Activated naive CD8-positive, alpha-beta T cell treated with anti-CD3 and anti-CD28 coated beads, Interleukin-2, amount 50 U/mL, for 24 hours (primary cell): ENCODE results near the gene NDUFV1.
"Not testable (repeated sequence)": the region's sequence is repeated elsewhere in the genome, so short reads cannot be mapped to it uniquely, and the experiment has no call there.

ENCODE experiments used
- ATAC-seq: fragments of 150-1000 bp; cut with Tn5 transposase; one replicate; pipeline ENCODE4 v1.10.0; 2021
- DNase-seq: peaks from one replicate; pipeline ENCODE4 v3.0.0; 2021
- H3K27ac Mint-ChIP-seq: one replicate; pipeline ENCODE4 v1.8.0; 2021; ENCODE audit warnings: mild to moderate bottlenecking, mixed read lengths
- H3K27me3 Mint-ChIP-seq: one replicate; pipeline ENCODE4 v1.8.0; 2021; ENCODE audit warnings: mixed read lengths
- H3K36me3 Mint-ChIP-seq: one replicate; pipeline ENCODE4 v1.8.0; 2021; ENCODE audit warnings: low read depth, mixed read lengths
- H3K4me1 Mint-ChIP-seq: one replicate; pipeline ENCODE4 v1.8.0; 2021; ENCODE audit warnings: mixed read lengths
- H3K4me3 Mint-ChIP-seq: one replicate; pipeline ENCODE4 v1.8.0; 2021; ENCODE audit warnings: mild to moderate bottlenecking, moderate library complexity, mixed read lengths
- H3K9me3 Mint-ChIP-seq: one replicate; pipeline ENCODE4 v1.8.0; 2021; ENCODE audit warnings: mixed read lengths

The NDUFV1 gene

DNA sequence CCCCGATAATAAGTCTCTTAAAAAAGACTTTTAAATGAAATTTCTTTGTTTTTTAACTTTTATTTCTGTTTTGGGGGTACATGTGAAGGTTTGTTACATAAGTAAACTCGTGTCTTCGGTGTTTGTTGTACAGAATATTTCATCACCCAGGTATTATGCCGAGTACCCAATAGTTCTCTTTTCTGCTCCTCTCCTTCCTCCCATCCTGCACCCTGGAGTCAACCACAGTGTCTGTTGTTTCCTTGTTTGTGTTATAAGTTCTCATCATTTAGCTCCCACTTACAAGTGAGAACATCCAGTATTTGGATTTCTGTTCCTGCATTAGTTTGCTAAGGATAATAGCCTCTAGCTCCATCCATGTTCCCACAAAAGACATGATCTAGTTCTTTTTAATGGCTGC is 24.7 kb upstream of the NDUFV1 start:
- Mint-ChIP-seq H3K27me3 (peaks cover 24% of the 10 kb centered on the region), H3K27ac (no peak overlapping the region), H3K4me3 (peak overlapping the region; percentile 87), H3K36me3 (peaks cover 24% of the 10 kb centered on the region), H3K4me1 (peaks cover 56% of the 10 kb centered on the region), H3K9me3 (no peaks in the 10 kb centered on the region)
- DNase-seq (no peak), ATAC-seq (no peak)

DNA sequence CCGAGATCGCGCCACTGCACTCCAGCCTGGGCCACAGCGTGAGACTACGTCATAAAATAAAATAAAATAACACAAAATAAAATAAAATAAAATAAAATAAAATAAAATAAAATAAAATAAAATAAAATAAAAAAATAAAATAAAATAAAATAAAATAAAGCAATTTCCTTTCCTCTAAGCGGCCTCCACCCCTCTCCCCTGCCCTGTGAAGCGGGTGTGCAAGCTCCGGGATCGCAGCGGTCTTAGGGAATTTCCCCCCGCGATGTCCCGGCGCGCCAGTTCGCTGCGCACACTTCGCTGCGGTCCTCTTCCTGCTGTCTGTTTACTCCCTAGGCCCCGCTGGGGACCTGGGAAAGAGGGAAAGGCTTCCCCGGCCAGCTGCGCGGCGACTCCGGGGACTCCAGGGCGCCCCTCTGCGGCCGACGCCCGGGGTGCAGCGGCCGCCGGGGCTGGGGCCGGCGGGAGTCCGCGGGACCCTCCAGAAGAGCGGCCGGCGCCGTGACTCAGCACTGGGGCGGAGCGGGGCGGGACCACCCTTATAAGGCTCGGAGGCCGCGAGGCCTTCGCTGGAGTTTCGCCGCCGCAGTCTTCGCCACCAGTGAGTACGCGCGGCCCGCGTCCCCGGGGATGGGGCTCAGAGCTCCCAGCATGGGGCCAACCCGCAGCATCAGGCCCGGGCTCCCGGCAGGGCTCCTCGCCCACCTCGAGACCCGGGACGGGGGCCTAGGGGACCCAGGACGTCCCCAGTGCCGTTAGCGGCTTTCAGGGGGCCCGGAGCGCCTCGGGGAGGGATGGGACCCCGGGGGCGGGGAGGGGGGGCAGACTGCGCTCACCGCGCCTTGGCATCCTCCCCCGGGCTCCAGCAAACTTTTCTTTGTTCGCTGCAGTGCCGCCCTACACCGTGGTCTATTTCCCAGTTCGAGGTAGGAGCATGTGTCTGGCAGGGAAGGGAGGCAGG is 23.2 kb upstream of the NDUFV1 start, which contains the start of gene GSTP1:
GSTP1 (plus strand) TSS at position 566 of the 958 bp plus-strand sequence; CDS start at position 598, 32 bp downstream.
- peaks cover 4% of the 10 kb centered on the region for H3K9me3 Mint-ChIP-seq
- peak; percentile 91 for DNase-seq
- peaks cover 21% of the 10 kb centered on the region for H3K27me3 Mint-ChIP-seq
- peaks cover 36% of the 10 kb centered on the region for H3K36me3 Mint-ChIP-seq
- H3K4me3 Mint-ChIP-seq = peak within 1 kb of the TSS; percentile 87
- H3K27ac Mint-ChIP-seq = peak within 1 kb of the TSS; percentile 90
- H3K4me1 Mint-ChIP-seq = peaks cover 59% of the 10 kb centered on the region
- peak; percentile 92 for ATAC-seq

DNA sequence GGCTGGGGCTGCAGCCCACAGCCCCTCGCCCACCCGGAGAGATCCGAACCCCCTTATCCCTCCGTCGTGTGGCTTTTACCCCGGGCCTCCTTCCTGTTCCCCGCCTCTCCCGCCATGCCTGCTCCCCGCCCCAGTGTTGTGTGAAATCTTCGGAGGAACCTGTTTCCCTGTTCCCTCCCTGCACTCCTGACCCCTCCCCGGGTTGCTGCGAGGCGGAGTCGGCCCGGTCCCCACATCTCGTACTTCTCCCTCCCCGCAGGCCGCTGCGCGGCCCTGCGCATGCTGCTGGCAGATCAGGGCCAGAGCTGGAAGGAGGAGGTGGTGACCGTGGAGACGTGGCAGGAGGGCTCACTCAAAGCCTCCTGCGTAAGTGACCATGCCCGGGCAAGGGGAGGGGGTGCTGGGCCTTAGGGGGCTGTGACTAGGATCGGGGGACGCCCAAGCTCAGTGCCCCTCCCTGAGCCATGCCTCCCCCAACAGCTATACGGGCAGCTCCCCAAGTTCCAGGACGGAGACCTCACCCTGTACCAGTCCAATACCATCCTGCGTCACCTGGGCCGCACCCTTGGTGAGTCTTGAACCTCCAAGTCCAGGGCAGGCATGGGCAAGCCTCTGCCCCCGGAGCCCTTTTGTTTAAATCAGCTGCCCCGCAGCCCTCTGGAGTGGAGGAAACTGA is 22.4 kb upstream of the NDUFV1 start:
- Mint-ChIP-seq H3K4me3 (peak overlapping the region; percentile 87), H3K27ac (peak overlapping the region; percentile 77), H3K36me3 (peaks cover 36% of the 10 kb centered on the region), H3K27me3 (peaks cover 17% of the 10 kb centered on the region), H3K9me3 (peaks cover 4% of the 10 kb centered on the region), H3K4me1 (peaks cover 58% of the 10 kb centered on the region)
- DNase-seq (peak; percentile 45), ATAC-seq (peak; percentile 29)

DNA sequence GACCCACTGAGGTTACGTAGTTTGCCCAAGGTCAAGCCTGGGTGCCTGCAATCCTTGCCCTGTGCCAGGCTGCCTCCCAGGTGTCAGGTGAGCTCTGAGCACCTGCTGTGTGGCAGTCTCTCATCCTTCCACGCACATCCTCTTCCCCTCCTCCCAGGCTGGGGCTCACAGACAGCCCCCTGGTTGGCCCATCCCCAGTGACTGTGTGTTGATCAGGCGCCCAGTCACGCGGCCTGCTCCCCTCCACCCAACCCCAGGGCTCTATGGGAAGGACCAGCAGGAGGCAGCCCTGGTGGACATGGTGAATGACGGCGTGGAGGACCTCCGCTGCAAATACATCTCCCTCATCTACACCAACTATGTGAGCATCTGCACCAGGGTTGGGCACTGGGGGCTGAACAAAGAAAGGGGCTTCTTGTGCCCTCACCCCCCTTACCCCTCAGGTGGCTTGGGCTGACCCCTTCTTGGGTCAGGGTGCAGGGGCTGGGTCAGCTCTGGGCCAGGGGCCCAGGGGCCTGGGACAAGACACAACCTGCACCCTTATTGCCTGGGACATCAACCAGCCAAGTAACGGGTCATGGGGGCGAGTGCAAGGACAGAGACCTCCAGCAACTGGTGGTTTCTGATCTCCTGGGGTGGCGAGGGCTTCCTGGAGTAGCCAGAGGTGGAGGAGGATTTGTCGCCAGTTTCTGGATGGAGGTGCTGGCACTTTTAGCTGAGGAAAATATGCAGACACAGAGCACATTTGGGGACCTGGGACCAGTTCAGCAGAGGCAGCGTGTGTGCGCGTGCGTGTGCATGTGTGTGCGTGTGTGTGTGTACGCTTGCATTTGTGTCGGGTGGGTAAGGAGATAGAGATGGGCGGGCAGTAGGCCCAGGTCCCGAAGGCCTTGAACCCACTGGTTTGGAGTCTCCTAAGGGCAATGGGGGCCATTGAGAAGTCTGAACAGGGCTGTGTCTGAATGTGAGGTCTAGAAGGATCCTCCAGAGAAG is 21.6 kb upstream of the NDUFV1 start:
- no peak for DNase-seq
- Mint-ChIP-seq H3K27ac (peak overlapping the region; percentile 77), H3K36me3 (peaks cover 36% of the 10 kb centered on the region), H3K9me3 (peaks cover 4% of the 10 kb centered on the region), H3K27me3 (peaks cover 14% of the 10 kb centered on the region), H3K4me1 (peaks cover 49% of the 10 kb centered on the region), H3K4me3 (peak overlapping the region; percentile 87)
- ATAC-seq = no peak

DNA sequence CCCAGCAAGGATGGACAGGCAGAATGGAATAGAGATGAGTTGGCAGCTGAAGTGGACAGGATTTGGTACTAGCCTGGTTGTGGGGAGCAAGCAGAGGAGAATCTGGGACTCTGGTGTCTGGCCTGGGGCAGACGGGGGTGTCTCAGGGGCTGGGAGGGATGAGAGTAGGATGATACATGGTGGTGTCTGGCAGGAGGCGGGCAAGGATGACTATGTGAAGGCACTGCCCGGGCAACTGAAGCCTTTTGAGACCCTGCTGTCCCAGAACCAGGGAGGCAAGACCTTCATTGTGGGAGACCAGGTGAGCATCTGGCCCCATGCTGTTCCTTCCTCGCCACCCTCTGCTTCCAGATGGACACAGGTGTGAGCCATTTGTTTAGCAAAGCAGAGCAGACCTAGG is 20.8 kb upstream of the NDUFV1 start:
- ATAC-seq = no peak

DNA sequence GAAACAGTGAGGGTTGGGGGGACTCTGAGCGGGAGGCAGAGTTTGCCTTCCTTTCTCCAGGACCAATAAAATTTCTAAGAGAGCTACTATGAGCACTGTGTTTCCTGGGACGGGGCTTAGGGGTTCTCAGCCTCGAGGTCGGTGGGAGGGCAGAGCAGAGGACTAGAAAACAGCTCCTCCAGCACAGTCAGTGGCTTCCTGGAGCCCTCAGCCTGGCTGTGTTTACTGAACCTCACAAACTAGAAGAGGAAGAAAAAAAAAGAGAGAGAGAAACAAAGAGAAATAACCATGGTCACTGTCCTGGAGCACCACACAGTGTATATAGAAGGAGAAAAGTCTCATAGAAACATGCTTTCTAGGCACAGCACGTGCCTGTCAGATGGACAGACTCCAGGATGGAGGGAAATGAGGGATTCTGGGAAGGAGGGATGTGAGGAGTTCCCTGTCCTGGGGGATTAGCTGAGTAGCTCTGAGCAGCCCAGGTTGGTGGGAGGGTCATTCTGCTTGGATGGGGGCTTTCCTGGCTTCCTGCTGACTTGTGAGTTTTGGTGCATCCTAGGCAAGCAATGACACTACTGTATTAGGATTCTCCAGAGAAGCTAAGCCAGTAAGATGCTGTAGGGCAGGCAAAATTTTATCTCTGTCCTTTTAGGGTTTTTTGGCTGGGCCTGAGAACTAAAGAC is 20.0 kb upstream of the NDUFV1 start:
- peaks cover 36% of the 10 kb centered on the region for H3K36me3 Mint-ChIP-seq
- DNase-seq = no peak
- H3K4me1 Mint-ChIP-seq = peaks cover 45% of the 10 kb centered on the region
- peaks cover 4% of the 10 kb centered on the region for H3K9me3 Mint-ChIP-seq
- H3K27me3 Mint-ChIP-seq = peaks cover 4% of the 10 kb centered on the region
- no peak for ATAC-seq
- peak overlapping the region; percentile 29 for H3K27ac Mint-ChIP-seq
- no peak overlapping the region for H3K4me3 Mint-ChIP-seq

More for the DNA sequence above, 20.8 kb upstream of the NDUFV1 start:
- Mint-ChIP-seq H3K27ac (peak overlapping the region; percentile 74), H3K4me1 (peaks cover 45% of the 10 kb centered on the region), H3K36me3 (peaks cover 36% of the 10 kb centered on the region), H3K4me3 (peak overlapping the region; percentile 87), H3K27me3 (peaks cover 8% of the 10 kb centered on the region), H3K9me3 (peaks cover 4% of the 10 kb centered on the region)
- no peak for DNase-seq

DNA sequence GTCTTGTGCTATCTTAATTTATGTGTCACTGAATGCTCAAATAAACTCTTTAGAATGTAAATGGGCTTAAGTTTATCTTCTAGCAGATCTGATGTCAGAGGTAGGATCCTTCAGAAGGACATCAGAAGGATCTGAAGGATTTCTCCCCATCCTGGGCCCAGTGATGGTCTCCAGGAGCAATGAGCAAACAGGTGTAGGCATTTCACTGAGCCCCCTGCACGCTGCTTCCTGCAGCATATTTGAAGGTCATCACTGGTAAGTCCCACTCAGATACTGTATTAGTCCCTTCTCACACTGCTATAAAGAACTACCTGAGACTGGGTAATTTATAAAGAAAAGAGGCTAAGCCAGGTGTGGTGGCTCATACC is 18.6 kb upstream of the NDUFV1 start:
- peaks cover 33% of the 10 kb centered on the region for H3K4me1 Mint-ChIP-seq
- ATAC-seq = no peak

DNA sequence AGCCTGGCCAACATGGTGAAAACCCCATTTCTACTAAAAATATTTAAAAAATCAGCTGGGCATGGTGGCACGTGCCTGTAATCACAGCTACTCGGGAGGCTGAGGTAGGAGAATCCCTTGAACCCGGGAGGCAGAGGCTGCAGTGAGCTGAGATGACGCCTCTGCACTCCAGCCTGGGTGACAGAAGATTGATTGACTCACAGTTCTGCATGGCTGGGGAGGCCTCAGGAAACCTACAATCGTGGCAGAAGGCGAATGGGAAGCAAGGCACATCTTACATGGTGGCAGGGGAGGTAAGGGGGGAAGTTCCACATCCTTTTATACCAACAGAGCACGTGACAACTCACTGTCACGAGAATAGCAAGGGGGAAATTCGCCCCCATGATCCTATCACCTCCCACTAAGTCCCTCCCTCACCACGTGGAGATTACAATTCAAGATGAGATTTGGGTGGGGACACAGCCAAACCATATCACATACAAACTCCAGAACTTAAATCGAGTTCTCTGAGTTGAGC is 17.8 kb upstream of the NDUFV1 start:
- Mint-ChIP-seq H3K4me1 (peaks cover 30% of the 10 kb centered on the region), H3K36me3 (peaks cover 35% of the 10 kb centered on the region), H3K27ac (peak overlapping the region; percentile 12)
- H3K4me3 Mint-ChIP-seq, ATAC-seq, H3K9me3 Mint-ChIP-seq, DNase-seq, H3K27me3 Mint-ChIP-seq: not testable (repeated sequence)

More for the DNA sequence above, 18.6 kb upstream of the NDUFV1 start:
- no peak for DNase-seq
- peak overlapping the region; percentile 63 for H3K27ac Mint-ChIP-seq
- H3K27me3 Mint-ChIP-seq = no peaks in the 10 kb centered on the region
- H3K9me3 Mint-ChIP-seq = peaks cover 4% of the 10 kb centered on the region
- H3K4me3 Mint-ChIP-seq = no peak overlapping the region
- peaks cover 36% of the 10 kb centered on the region for H3K36me3 Mint-ChIP-seq

DNA sequence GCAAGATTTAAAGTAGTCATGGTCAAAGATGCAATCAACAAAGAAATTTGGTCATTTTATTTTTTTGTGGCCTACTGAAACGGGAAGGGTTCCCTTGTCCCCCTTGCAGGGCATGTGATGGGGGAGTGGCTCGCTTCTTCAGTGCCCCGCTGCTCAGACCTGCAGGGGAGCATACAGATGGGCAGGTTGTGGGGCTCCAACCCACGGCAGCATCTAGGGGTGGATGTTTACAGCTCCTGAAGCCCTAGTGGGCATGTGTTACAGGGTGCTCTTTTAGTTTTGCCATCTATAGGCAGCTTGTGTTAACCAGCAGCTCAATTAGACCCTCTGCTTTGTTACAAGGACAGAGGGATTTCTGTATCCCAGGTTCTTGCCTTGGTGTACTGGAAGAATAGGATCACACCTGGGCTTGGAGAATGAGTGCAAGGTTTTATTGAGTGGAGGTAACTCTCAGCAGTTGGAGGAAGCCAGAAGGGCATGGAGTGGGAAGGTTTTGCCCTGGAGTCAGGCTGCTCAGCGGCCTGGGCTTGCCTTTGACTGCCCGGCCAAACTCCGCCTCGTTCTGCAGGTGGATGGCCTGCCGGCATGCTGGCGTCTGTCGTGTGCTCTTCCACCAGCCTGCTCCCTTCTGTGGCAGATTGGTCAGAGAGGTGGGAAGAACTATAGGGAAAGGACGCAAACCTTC is 13.7 kb upstream of the NDUFV1 start:
- ATAC-seq (no peak), DNase-seq (no peak)
- Mint-ChIP-seq H3K4me3 (no peak overlapping the region), H3K27me3 (no peaks in the 10 kb centered on the region), H3K4me1 (peaks cover 3% of the 10 kb centered on the region), H3K27ac (no peak overlapping the region), H3K36me3 (peaks cover 4% of the 10 kb centered on the region), H3K9me3 (no peaks in the 10 kb centered on the region)

DNA sequence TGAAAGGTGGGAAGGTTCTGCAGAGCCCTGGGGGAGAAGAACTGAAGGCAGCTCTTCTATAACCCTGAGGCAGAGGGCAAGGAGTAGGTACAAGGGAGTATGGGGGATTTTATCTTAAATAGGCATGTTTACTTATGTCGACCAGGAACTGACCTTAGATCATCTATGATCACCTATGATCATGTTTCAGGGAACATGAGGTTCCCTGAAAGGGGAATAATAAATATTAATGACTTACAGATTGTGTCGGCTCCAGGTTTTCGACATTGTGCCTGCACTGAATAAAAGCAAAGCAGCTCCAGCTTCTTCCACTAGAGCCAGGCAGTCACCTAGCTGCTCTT is 13.2 kb upstream of the NDUFV1 start:
- H3K36me3 Mint-ChIP-seq = no peaks in the 10 kb centered on the region
- H3K9me3 Mint-ChIP-seq = no peaks in the 10 kb centered on the region
- H3K27ac Mint-ChIP-seq = no peak overlapping the region
- ATAC-seq = no peak
- DNase-seq = no peak
- no peak overlapping the region for H3K4me3 Mint-ChIP-seq
- H3K27me3 Mint-ChIP-seq = no peaks in the 10 kb centered on the region
- peaks cover 3% of the 10 kb centered on the region for H3K4me1 Mint-ChIP-seq

DNA sequence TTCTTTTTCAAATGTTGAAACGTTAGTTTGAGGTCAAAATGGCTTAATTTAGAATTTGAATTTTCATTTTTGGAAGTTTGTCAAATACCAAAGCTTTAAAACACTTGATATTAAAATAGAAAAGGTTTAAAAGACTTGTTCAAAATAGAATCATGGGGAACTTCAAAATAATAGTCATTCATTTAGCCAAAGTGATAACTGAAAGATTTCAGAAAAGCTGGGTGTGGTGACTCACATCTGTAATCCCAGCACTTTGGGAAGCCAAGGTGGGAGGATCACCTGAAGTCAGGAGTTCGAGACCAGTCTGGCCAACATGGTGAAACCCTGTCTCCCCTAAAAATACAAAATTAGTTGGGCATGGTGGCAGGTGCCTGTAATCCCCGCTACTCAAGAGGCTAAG is 12.3 kb upstream of the NDUFV1 start:
- Mint-ChIP-seq H3K4me1 (no peaks in the 10 kb centered on the region), H3K4me3 (no peak overlapping the region)

DNA sequence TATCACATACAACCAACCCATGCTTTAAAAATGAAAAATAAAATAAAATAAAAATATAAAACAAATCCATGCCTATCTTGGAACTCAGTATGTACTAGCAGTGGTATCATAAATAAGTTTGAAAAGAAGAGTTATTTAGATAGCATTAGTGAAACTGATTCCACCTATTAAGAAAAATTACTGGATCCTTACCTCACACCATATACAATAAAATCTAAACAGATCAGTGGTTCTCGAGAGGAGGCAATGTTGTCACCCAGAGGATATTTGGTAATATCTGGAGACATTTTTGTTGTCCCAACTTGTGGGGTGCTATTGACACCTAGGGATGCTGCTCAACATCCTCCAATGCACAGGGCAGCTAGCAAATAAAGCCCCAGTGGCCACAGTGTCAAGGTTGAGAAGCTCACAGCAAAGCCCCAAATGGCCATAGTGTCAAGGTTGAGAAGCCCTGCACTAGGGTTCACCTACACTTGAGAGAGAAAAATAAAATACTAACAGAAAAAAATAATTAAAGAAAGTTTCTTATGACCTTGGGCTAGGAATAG is 9.9 kb upstream of the NDUFV1 start:
- H3K9me3 Mint-ChIP-seq = no peaks in the 10 kb centered on the region
- DNase-seq (no peak), ATAC-seq (no peak)
- H3K27ac Mint-ChIP-seq = no peak overlapping the region
- H3K4me1 Mint-ChIP-seq = peaks cover 13% of the 10 kb centered on the region
- H3K36me3 Mint-ChIP-seq = no peaks in the 10 kb centered on the region
- H3K27me3 Mint-ChIP-seq = peaks cover 16% of the 10 kb centered on the region
- no peak overlapping the region for H3K4me3 Mint-ChIP-seq

More for the DNA sequence above, 12.3 kb upstream of the NDUFV1 start:
- H3K36me3 Mint-ChIP-seq = no peaks in the 10 kb centered on the region
- H3K27me3 Mint-ChIP-seq = peaks cover under 1% of the 10 kb centered on the region
- H3K27ac Mint-ChIP-seq = no peak overlapping the region
- DNase-seq (no peak), ATAC-seq (no peak)
- no peaks in the 10 kb centered on the region for H3K9me3 Mint-ChIP-seq

DNA sequence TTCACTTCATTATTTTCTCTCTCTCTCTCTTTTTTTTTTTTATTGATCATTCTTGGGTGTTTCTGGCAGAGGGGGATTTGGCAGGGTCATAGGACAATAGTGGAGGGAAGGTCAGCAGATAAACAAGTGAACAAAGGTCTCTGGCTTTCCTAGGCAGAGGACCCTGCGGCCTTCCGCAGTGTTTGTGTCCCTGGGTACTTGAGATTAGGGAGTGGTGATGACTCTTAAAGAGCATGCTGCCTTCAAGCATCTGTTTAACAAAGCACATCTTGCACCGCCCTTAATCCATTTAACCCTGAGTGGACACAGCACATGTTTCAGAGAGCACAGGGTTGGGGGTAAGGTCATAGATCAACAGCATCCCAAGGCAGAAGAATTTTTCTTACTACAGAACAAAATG is 9.3 kb upstream of the NDUFV1 start:
- H3K9me3 Mint-ChIP-seq, H3K27ac Mint-ChIP-seq: not testable (repeated sequence)

More for the DNA sequence above, 9.3 kb upstream of the NDUFV1 start:
- not testable (repeated sequence) for ATAC-seq, H3K36me3 Mint-ChIP-seq, DNase-seq, H3K4me3 Mint-ChIP-seq
- peaks cover 16% of the 10 kb centered on the region for H3K27me3 Mint-ChIP-seq
- H3K4me1 Mint-ChIP-seq = peaks cover 13% of the 10 kb centered on the region
